Fibroblast of skin of abdomen (primary cell): ENCODE measurements around the gene ZNF611.
"Not testable (repeated sequence)": the region's sequence is repeated elsewhere in the genome, so short reads cannot be mapped to it uniquely, and the experiment has no call there.

Experiments used
- DNase-seq: peaks from one replicate; pipeline ENCODE4 v3.0.0-alpha.2; 2013

The ZNF611 gene

DNA sequence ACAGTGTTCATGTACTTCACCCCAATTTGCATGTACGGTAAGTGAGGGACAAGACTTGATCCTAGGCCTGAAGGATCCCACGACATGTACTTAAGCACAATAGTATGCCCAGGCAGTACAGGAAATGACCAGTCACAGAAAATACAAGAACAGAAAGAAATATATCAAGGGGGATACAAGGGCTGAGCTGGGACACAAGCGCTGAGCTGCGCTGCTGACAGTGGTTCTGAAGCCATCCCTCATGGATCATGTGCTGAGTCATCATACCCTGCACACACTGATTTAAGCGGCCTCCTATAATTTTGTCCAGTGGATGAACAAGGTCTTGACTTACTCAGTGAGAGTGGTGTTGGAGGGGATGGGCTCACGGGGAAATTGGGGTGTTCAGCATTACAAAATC, 59.6 kb downstream of the ZNF611 start:
- not testable (repeated sequence) for DNase-seq

- DNase-seq: no peak
Observed at GRCh38 chr19:52673014-52673413, 61.8 kb downstream of the ZNF611 start.

DNA sequence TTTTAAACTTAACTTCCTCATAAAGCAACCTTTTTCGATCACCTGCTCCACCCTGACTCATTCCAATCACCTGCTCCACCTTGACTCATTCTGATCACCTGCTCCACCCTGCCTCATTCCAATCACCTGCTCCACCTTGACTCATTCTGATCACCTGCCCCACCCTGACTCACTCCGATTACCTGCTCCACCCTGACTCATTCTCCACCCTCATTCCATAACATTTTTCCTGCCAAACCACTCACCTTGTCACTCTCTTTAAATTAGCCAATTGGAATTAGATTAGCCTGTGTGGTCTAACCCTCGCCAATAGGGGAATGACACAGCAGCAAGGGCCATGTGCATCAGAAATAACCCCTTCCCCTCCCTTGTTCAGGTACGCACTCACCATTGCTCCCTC, 64.8 kb downstream of the ZNF611 start:
- no peak for DNase-seq

DNA sequence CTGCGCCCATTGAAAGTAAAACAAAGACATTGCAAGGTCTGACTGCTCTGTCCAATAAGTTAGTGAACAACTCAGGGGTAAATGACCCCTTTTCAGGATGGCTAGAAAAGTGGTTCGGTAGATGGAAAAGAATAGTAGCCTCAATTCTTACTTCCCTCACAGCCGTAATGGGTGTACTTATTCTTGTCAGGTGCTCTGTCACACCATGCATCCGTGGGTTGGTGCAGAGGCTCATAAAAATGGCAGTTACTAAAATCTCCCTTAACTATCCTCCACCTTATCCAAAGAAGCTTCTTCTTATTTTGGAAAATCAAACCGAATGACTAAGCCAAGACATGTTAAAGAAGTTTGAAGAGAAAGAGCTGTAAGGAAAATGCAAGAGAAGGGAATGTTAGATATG, 65.3 kb downstream of the ZNF611 start:
- DNase-seq: no peak

GRCh38 chr19:52667972-52668371, 66.9 kb downstream of the ZNF611 start:
- DNase-seq: no peak

DNA sequence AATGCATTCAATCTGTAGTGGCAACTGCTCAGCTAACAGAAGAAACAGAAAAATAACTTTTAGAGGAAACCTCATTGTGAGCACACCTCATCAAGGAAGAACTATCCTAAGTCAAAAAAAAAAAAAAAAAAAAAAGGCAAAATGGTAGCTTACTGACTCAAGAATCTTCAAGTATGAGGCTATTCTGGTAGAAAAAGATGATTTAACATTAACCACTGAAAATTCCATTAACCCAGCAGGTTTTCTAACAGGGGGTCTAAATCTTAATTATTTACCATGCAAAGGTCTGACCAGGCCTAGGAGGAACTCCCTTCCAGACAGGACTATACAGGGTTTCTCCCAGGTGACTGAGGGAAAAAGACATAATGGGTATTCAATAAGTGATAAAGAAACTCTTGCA, 68.3 kb downstream of the ZNF611 start:
- DNase-seq: no peak

GRCh38 chr19:52665529-52665928, 69.3 kb downstream of the ZNF611 start:
- DNase-seq: no peak

- no peak for DNase-seq
Observed at GRCh38 chr19:52665027-52665426, 69.8 kb downstream of the ZNF611 start.

- DNase-seq: no peak
Observed at GRCh38 chr19:52664461-52664860, 70.4 kb downstream of the ZNF611 start.

DNA sequence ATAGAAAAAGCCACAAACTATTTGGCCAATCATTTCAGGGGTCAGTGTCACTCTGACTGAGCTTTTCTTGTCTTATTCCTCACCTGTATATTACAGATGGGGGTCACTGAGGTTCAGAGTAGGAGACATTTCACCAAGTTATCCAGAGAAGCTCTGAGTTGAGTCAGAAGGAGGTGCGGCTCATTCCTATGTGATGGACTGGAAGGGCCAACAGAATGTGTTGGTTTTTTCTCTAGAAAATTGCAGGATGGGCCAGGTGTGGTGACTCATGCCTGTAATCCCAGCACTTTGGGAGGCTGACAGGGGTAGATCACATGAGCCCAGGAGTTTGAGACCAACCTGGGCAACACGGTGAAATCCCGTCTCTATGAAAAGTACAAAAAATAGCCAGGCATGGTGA, 72.2 kb downstream of the ZNF611 start:
- no peak for DNase-seq

GRCh38 chr19:52660981-52661380, 73.9 kb downstream of the ZNF611 start:
- peak; percentile 8 for DNase-seq

GRCh38 chr19:52659013-52659412, 75.8 kb downstream of the ZNF611 start:
- no peak for DNase-seq

GRCh38 chr19:52658595-52658994, 76.2 kb downstream of the ZNF611 start:
- no peak for DNase-seq

DNA sequence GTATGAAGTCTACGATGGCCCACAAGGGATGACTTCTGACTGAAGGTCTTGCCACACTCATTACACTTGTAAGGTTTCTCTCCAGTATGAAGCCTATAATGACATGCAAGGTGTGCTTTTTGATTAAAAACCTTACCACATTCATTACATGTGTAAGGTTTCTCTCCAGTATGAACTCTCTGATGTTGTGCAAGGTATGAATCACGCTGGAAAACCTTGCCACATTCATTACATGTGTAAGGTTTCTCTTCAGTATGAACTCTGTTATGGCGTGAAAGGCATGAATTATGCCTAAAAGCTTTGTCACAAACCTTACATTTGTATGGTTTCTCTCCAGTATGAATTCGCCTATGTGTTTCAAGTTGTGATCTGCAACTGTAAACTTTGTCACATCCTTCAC, 81.7 kb downstream of the ZNF611 start:
- DNase-seq: no peak
